ENCODE results near the gene CCL19.

GRCh38 chr9:34716711-34717110 is 25.6 kb upstream of the CCL19 start:
- TF ChIP-seq SIN3A (IDR thresholded peaks at IDR 0.05; ENCODE audit: borderline replicate concordance, insufficient read depth, low read depth, low read length) (no peak), CTCF (IDR thresholded peaks at IDR 0.05) (no peak), REST (IDR thresholded peaks at IDR 0.05; ENCODE audit: insufficient read depth in 1 of 2, low read depth in 2 of 2, low read length in 1 of 2) (no peak)

Measured in Panc1 (cell line).